Activated CD4-positive, alpha-beta T cell treated with anti-CD3 and anti-CD28 coated beads, Interleukin-2, amount 50 U/mL, for 4 hours (primary cell): ENCODE measurements around the gene VSIG8.

Experiments
- DNase-seq, 2 experiments: peaks; one replicate each; pipeline ENCODE4 v3.0.0-alpha.2; 2020

Gene VSIG8

GRCh38 chr1:159828176-159828575 lies 34.3 kb downstream of the VSIG8 start:
- no peak for DNase-seq

- no peak for DNase-seq
These were observed 34.9 kb downstream of the VSIG8 start for GRCh38 chr1:159827549-159827948.

GRCh38 chr1:159827102-159827490 lies 35.4 kb downstream of the VSIG8 start:
- DNase-seq, result no peak

- DNase-seq, result peak in 1 of 2 experiments; percentile 21
These were observed 35.9 kb downstream of the VSIG8 start, which contains the start of gene SLAMF8 for GRCh38 chr1:159826441-159827101. Gene SLAMF8 (plus strand): TSS chr1:159826873. CDS start chr1:159826899, 26 bp downstream.

GRCh38 chr1:159825564-159825963 lies 36.9 kb downstream of the VSIG8 start:
- DNase-seq, result no peak

GRCh38 chr1:159823406-159823805 lies 39.1 kb downstream of the VSIG8 start:
- no peak for DNase-seq

GRCh38 chr1:159821171-159821867 lies 41.1 kb downstream of the VSIG8 start:
- no peak for DNase-seq

- DNase-seq, result no peak
These were observed 45.0 kb downstream of the VSIG8 start for GRCh38 chr1:159817276-159818041.

GRCh38 chr1:159815926-159816325 lies 46.5 kb downstream of the VSIG8 start:
- DNase-seq, result no peak

- no peak for DNase-seq
These were observed 57.5 kb downstream of the VSIG8 start for GRCh38 chr1:159804924-159805323.
